ENCODE data around the gene MORN1.

GRCh38 chr1:2271841-2272655, 119.3 kb downstream of the MORN1 start:
- TF ChIP-seq CTCF (IDR thresholded peaks at IDR 0.05; ENCODE audit: low read depth, low read length, poor library complexity, severe bottlenecking), result no peak
- no peak for TF ChIP-seq EZH2phosphoT487 (IDR thresholded peaks at IDR 0.05; ENCODE audit: borderline replicate concordance, low read length)
